GM23338 (cell line): ENCODE data around the gene ERC2. TPM values are rescaled to one million over a fixed set of nuclear protein-coding genes. Genes with fewer than 3 reads are reported as not detected.

Source experiments
- ATAC-seq: fragments of 200-7000 bp; cut with Tn5 transposase; 3 replicates; pipeline ENCODE4 v1.9.1; 2020
- DNase-seq: peaks from one replicate; pipeline ENCODE4 v3.0.0-alpha.2; 2015; ENCODE audit warnings: low spot score
- H2AFZ ChIP-seq: fragments of 200-600 bp; sonication (generic); 2 replicates; pipeline ENCODE4 v1.8.0; 2016; ENCODE audit warnings: antibody characterized with exemption, mild to moderate bottlenecking, moderate library complexity
- H3F3A ChIP-seq: fragments of 200-600 bp; sonication (generic); replicated peaks from 2 replicates; pipeline ENCODE4 v1.8.0; 2017; ENCODE audit warnings: antibody characterized with exemption, mixed run types, low read depth
- H3K27ac ChIP-seq: fragments of 200-600 bp; sonication (generic); 2 replicates; pipeline ENCODE4 v1.6.1; 2016; ENCODE audit warnings: low read depth
- H3K27me3 ChIP-seq: fragments of 200-600 bp; sonication (generic); 2 replicates; pipeline ENCODE4 v1.8.0; 2016; ENCODE audit warnings: mild to moderate bottlenecking, mixed run types, moderate library complexity; ENCODE audit not compliant: insufficient read depth
- H3K36me3 ChIP-seq: fragments of 200-600 bp; sonication (generic); 2 replicates; pipeline ENCODE4 v1.8.0; 2016; ENCODE audit warnings: mild to moderate bottlenecking; ENCODE audit not compliant: insufficient read depth
- H3K4me1 ChIP-seq: fragments of 200-600 bp; sonication (generic); 2 replicates; pipeline ENCODE4 v1.8.0; 2016; ENCODE audit warnings: mild to moderate bottlenecking, moderate library complexity; ENCODE audit not compliant: insufficient read depth
- H3K4me2 ChIP-seq: fragments of 200-600 bp; sonication (generic); 2 replicates; pipeline ENCODE4 v1.7.1; 2017; ENCODE audit warnings: mixed run types
- H3K4me3 ChIP-seq: fragments of 200-600 bp; sonication (generic); 2 replicates; pipeline ENCODE4 v1.6.1; 2016; ENCODE audit warnings: mixed run types
- H3K79me2 ChIP-seq: fragments of 200-600 bp; sonication (generic); replicated peaks from 2 replicates; pipeline ENCODE4 v1.8.0; 2017; ENCODE audit warnings: mild to moderate bottlenecking; ENCODE audit not compliant: insufficient read depth
- H3K9me2 ChIP-seq: fragments of 200-600 bp; sonication (generic); 2 replicates; pipeline ENCODE4 v1.8.0; 2017; ENCODE audit not compliant: insufficient read depth
- H4K20me1 ChIP-seq: fragments of 200-600 bp; sonication (generic); replicated peaks from 2 replicates; pipeline ENCODE4 v1.8.0; 2017; ENCODE audit warnings: mild to moderate bottlenecking; ENCODE audit not compliant: insufficient read depth
- H3K27ac Mint-ChIP-seq: 2 replicates; pipeline ENCODE4 v1.8.0; 2020; ENCODE audit warnings: inconsistent platforms, mild to moderate bottlenecking, moderate library complexity, mixed read lengths
- H3K27me3 Mint-ChIP-seq: 3 replicates; pipeline ENCODE4 v1.8.0; 2022; ENCODE audit warnings: low read depth, mild to moderate bottlenecking, moderate library complexity, mixed read lengths, inconsistent platforms; ENCODE audit not compliant: insufficient read depth, poor library complexity
- H3K36me3 Mint-ChIP-seq: 3 replicates; pipeline ENCODE4 v1.8.0; 2021; ENCODE audit warnings: low read depth, mild to moderate bottlenecking, inconsistent platforms, moderate library complexity, mixed read lengths
- H3K4me1 Mint-ChIP-seq: 3 replicates; pipeline ENCODE4 v1.8.0; 2020; ENCODE audit warnings: mild to moderate bottlenecking, inconsistent platforms, mixed read lengths
- H3K4me3 Mint-ChIP-seq: 3 replicates; pipeline ENCODE4 v1.8.0; 2021; ENCODE audit warnings: moderate library complexity, mild to moderate bottlenecking, inconsistent platforms, mixed read lengths
- H3K9me3 Mint-ChIP-seq: 3 replicates; pipeline ENCODE4 v1.8.0; 2020; ENCODE audit warnings: moderate library complexity, mild to moderate bottlenecking, inconsistent platforms, mixed read lengths
- CREB1 ChIP-seq: fragments of 250-450 bp; sonication (Bioruptor Pico); IDR thresholded peaks from 2 replicates; pipeline ENCODE4 v1.5.0; 2020; ENCODE audit warnings: low read depth, mild to moderate bottlenecking, moderate library complexity
- CTCF ChIP-seq, 2 experiments: fragments of 200-600 bp in 1 of 2; sonication (generic) in 1 of 2; conservative IDR thresholded peaks; 2 replicates each; pipeline versions ENCODE4 v1.5.1 to v1.6.1; 2016 to 2017; ENCODE audit warnings: antibody characterized with exemption in 2 of 2, low read depth in 2 of 2, mild to moderate bottlenecking in 2 of 2, moderate library complexity in 1 of 2
- ETS1 ChIP-seq: IDR thresholded peaks from 2 replicates; pipeline ENCODE4 v1.6.1; 2016; ENCODE audit warnings: antibody characterized with exemption
- EZH2 ChIP-seq: fragments of 200-600 bp; sonication (generic); IDR thresholded peaks from one replicate; pipeline ENCODE4 v1.8.0; 2017; ENCODE audit warnings: antibody characterized with exemption, mild to moderate bottlenecking, low read depth; ENCODE audit not compliant: unreplicated experiment
- EZH2phosphoT487 ChIP-seq: fragments of 200-600 bp; sonication (generic); IDR thresholded peaks from one replicate; pipeline ENCODE4 v1.8.1; 2018; ENCODE audit warnings: antibody characterized with exemption; ENCODE audit not compliant: unreplicated experiment
- JUNB ChIP-seq: IDR thresholded peaks from one replicate; pipeline ENCODE4 v1.6.1; 2016; ENCODE audit warnings: antibody characterized with exemption; ENCODE audit not compliant: unreplicated experiment
- NANOG ChIP-seq: IDR thresholded peaks from 2 replicates; pipeline ENCODE4 v1.6.1; 2016; ENCODE audit warnings: antibody characterized with exemption, borderline replicate concordance
- POLR2AphosphoS5 ChIP-seq: IDR thresholded peaks from 2 replicates; pipeline ENCODE4 v1.6.1; 2016; ENCODE audit warnings: antibody characterized with exemption, low read depth
- ZNF114 ChIP-seq: fragments of 250-450 bp; sonication (Bioruptor Pico); IDR thresholded peaks from 2 replicates; pipeline ENCODE4 v1.5.0; 2020; ENCODE audit warnings: mild to moderate bottlenecking, moderate library complexity
- ZNF331 ChIP-seq: fragments of 250-450 bp; sonication (Bioruptor Pico); IDR thresholded peaks from 2 replicates; pipeline ENCODE4 v1.5.0; 2020; ENCODE audit warnings: low read depth, mild to moderate bottlenecking, moderate library complexity
- polyA plus RNA-seq: library from polyadenylated mRNA; unstranded; fragments of >200 nt; fragmentation: Nextera tagmentation; extraction: Ambion mirVana; gene quantifications from 2 replicates; pipeline ENCODE4 v1.2.1, GENCODE V29; 2016
- total RNA-seq: library from RNA; depleted of rRNA; stranded (reverse); fragments of >200 nt; shearing (Covaris generic); gene quantifications from 2 replicates; pipeline ENCODE4 v1.2.3, GENCODE V29; 2014
- TF ChIP-seq, protein P1 (sequence below): IDR thresholded peaks from one replicate; pipeline ENCODE4 v1.6.1; 2018; ENCODE audit warnings: antibody characterized with exemption; ENCODE audit not compliant: unreplicated experiment

ERC2 gene
- total and polyA plus RNA-seq, 2 experiments from 2014 or later = 11.8 to 13.7 TPM

GRCh38 chr3:55934771-55935170 lies 533.5 kb downstream of the ERC2 start:
- peaks cover 2% of the 10 kb centered on the region; the same call in 1 of the 3 replicates for H3K9me3 Mint-ChIP-seq
- Histone ChIP-seq H3K4me1 (no peaks in the 10 kb centered on the region), H3K4me3 (no peak overlapping the region), H2AFZ (no peak overlapping the region), H3K27ac (no peak overlapping the region), H3K9me2 (0 out of 2 replicates have a peak, but pooled peaks cover 2% of the 10 kb centered on the region), H4K20me1 (no peaks in the 10 kb centered on the region), H3K79me2 (no peaks in the 10 kb centered on the region), H3K36me3 (no peaks in the 10 kb centered on the region), H3F3A (no peaks in the 10 kb centered on the region), H3K27me3 (no peaks in the 10 kb centered on the region), H3K4me2 (no peak overlapping the region)
- DNase-seq = no peak
- ATAC-seq = no peak
- H3K4me1 Mint-ChIP-seq = no peaks in the 10 kb centered on the region; the same call in 2 of the 3 replicates
- no peaks in the 10 kb centered on the region for H3K27me3 Mint-ChIP-seq
- H3K27ac Mint-ChIP-seq = no peak overlapping the region
- H3K4me3 Mint-ChIP-seq = no peak overlapping the region
- TF ChIP-seq CREB1 (no peak), POLR2AphosphoS5 (no peak), ZNF331 (CRISPR knock-in tag) (no peak), EZH2phosphoT487 (no peak), NANOG (no peak), ETS1 (no peak), EZH2 (no peak)
- H3K36me3 Mint-ChIP-seq = no peaks in the 10 kb centered on the region

GRCh38 chr3:55929154-55929869 lies 539.0 kb downstream of the ERC2 start:
- Histone ChIP-seq H3F3A (no peaks in the 10 kb centered on the region), H3K79me2 (no peaks in the 10 kb centered on the region), H3K4me1 (no peaks in the 10 kb centered on the region), H3K4me2 (no peak overlapping the region), H4K20me1 (no peaks in the 10 kb centered on the region; the same call in 1 of the 2 replicates), H3K9me2 (peaks cover 3% of the 10 kb centered on the region; the same call in 1 of the 2 replicates), H3K4me3 (no peak overlapping the region), H3K36me3 (no peaks in the 10 kb centered on the region), H2AFZ (no peak overlapping the region), H3K27ac (no peak overlapping the region), H3K27me3 (no peaks in the 10 kb centered on the region)
- Mint-ChIP-seq H3K4me3 (no peak overlapping the region), H3K4me1 (no peaks in the 10 kb centered on the region), H3K27ac (no peak overlapping the region), H3K27me3 (no peaks in the 10 kb centered on the region), H3K36me3 (no peaks in the 10 kb centered on the region), H3K9me3 (peaks cover 2% of the 10 kb centered on the region; the same call in 1 of the 3 replicates)
- ATAC-seq (no peak), DNase-seq (no peak)
- no peak for TF ChIP-seq NANOG
- no peak for TF ChIP-seq CTCF (conservative IDR thresholded peaks at IDR 0.05; ENCODE audit: low read depth in 2 of 2)
- no peak for TF ChIP-seq ZNF114 (CRISPR knock-in tag)
- TF ChIP-seq ETS1 = no peak
- no peak for TF ChIP-seq JUNB
- no peak for TF ChIP-seq EZH2
- no peak for TF ChIP-seq EZH2phosphoT487
- TF ChIP-seq POLR2AphosphoS5 = no peak
- TF ChIP-seq, protein P1, sequence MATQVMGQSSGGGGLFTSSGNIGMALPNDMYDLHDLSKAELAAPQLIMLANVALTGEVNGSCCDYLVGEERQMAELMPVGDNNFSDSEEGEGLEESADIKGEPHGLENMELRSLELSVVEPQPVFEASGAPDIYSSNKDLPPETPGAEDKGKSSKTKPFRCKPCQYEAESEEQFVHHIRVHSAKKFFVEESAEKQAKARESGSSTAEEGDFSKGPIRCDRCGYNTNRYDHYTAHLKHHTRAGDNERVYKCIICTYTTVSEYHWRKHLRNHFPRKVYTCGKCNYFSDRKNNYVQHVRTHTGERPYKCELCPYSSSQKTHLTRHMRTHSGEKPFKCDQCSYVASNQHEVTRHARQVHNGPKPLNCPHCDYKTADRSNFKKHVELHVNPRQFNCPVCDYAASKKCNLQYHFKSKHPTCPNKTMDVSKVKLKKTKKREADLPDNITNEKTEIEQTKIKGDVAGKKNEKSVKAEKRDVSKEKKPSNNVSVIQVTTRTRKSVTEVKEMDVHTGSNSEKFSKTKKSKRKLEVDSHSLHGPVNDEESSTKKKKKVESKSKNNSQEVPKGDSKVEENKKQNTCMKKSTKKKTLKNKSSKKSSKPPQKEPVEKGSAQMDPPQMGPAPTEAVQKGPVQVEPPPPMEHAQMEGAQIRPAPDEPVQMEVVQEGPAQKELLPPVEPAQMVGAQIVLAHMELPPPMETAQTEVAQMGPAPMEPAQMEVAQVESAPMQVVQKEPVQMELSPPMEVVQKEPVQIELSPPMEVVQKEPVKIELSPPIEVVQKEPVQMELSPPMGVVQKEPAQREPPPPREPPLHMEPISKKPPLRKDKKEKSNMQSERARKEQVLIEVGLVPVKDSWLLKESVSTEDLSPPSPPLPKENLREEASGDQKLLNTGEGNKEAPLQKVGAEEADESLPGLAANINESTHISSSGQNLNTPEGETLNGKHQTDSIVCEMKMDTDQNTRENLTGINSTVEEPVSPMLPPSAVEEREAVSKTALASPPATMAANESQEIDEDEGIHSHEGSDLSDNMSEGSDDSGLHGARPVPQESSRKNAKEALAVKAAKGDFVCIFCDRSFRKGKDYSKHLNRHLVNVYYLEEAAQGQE = no peak
